Panc1 (cell line): ENCODE measurements around the gene NINJ2. TPM values are rescaled to one million over a fixed set of nuclear protein-coding genes. Genes with fewer than 3 reads are reported as not detected.

Experiments
- ATAC-seq: fragments of 200-7000 bp; cut with Tn5 transposase; 2 replicates; pipeline ENCODE4 v1.9.1; 2020; ENCODE audit warnings: mild to moderate bottlenecking, moderate library complexity
- BruUV-seq: library from RNA; stranded (reverse); fragments of 400-500 nt; replicated peaks from 2 replicates; lab custom pipeline; 2021; lab: Mats Ljungman, UMichigan
- CTCF ChIA-PET: fragments of 300-600 bp; sonication (Branson Sonifier 250); formaldehyde crosslinking; loops from one replicate; lab custom pipeline; 2022; ENCODE audit warnings: antibody characterized with exemption; lab: Charles Lee
- POLR2A ChIA-PET: fragments of 300-600 bp; sonication (Branson Sonifier 250); formaldehyde crosslinking; loops from one replicate; lab custom pipeline; 2022; ENCODE audit warnings: antibody characterized with exemption; lab: Charles Lee
- DNase-seq: peaks from one replicate; pipeline ENCODE4 v3.0.0-alpha.2; 2010; ENCODE audit warnings: low read depth, low spot score
- H3K27ac ChIP-seq: 2 replicates; pipeline ENCODE4 v1.5.1; 2011; ENCODE audit warnings: mild to moderate bottlenecking, low read length, inconsistent platforms
- H3K27me3 ChIP-seq: fragments of 200-500 bp; sonication (Bioruptor generic); 2 replicates; pipeline ENCODE4 v1.6.0; 2014; ENCODE audit warnings: low read length, inconsistent platforms; ENCODE audit not compliant: control insufficient read depth, insufficient read depth
- H3K36me3 ChIP-seq: fragments of 200-500 bp; sonication (Bioruptor generic); 2 replicates; pipeline ENCODE4 v1.5.1; 2014; ENCODE audit warnings: inconsistent platforms, mild to moderate bottlenecking, low read length, moderate library complexity; ENCODE audit not compliant: control insufficient read depth, insufficient read depth
- H3K4me1 ChIP-seq: 2 replicates; pipeline ENCODE4 v1.5.1; 2011; ENCODE audit warnings: inconsistent platforms, mild to moderate bottlenecking, low read length, moderate library complexity; ENCODE audit not compliant: control insufficient read depth, insufficient read depth
- H3K4me3 ChIP-seq, 2 experiments: 2 replicates each; pipeline ENCODE4 v1.5.1; 2011 to 2012; ENCODE audit warnings: low read depth in 2 of 2, low read length in 2 of 2, mild to moderate bottlenecking in 2 of 2, inconsistent platforms in 1 of 2, moderate library complexity in 1 of 2
- H3K9me3 ChIP-seq: fragments of 200-500 bp; sonication (Bioruptor generic); 2 replicates; pipeline ENCODE4 v1.5.1; 2014; ENCODE audit warnings: low read depth, mild to moderate bottlenecking, inconsistent platforms, low read length, moderate library complexity; ENCODE audit not compliant: control insufficient read depth, insufficient read depth
- CTCF ChIP-seq: fragments of 450-650 bp; IDR thresholded peaks from 2 replicates; pipeline ENCODE4 v1.5.1; 2017; ENCODE audit warnings: mild to moderate bottlenecking
- POLR2AphosphoS5 ChIP-seq: IDR thresholded peaks from 2 replicates; pipeline ENCODE4 v1.6.1; 2012; ENCODE audit warnings: mild to moderate bottlenecking, low read depth, low read length, moderate library complexity
- REST ChIP-seq, 2 experiments: IDR thresholded peaks; 2 replicates each; pipeline ENCODE4 v1.6.1; 2011 to 2012; ENCODE audit warnings: low read depth in 2 of 2, control low read depth in 1 of 2, low read length in 1 of 2, mild to moderate bottlenecking in 1 of 2, moderate library complexity in 1 of 2; ENCODE audit not compliant: insufficient read depth in 1 of 2
- SIN3A ChIP-seq: IDR thresholded peaks from 2 replicates; pipeline ENCODE4 v1.6.1; 2012; ENCODE audit warnings: low read depth, mild to moderate bottlenecking, low read length, moderate library complexity, borderline replicate concordance; ENCODE audit not compliant: insufficient read depth
- TCF7L2 ChIP-seq: IDR thresholded peaks from 2 replicates; pipeline ENCODE4 v1.6.1; 2011; ENCODE audit warnings: mild to moderate bottlenecking, low read depth, low read length, inconsistent platforms
- in situ Hi-C: cut with HindIII; loops from 2 replicates; pipeline ENCODE4 v1.10.0; 2016; ENCODE audit warnings: low sequenced_read_pairs, low pct_unique_long_range_greater_than_20kb
- intact Hi-C: fragments of 100-400 bp; cut with micrococcal nuclease; formaldehyde crosslinking; loops from one replicate; pipeline ENCODE4 v1.10.0; 2022; ENCODE audit not compliant: unreplicated experiment
- total RNA-seq: library from RNA; stranded (reverse); gene quantifications from one replicate; pipeline ENCODE4 v1.2.1, GENCODE V29; 2021; ENCODE audit not compliant: unreplicated experiment

The NINJ2 gene
- total RNA-seq, 1 experiment from 2014 or later = 1.9 TPM

- Histone ChIP-seq H3K36me3 (no peaks in the 10 kb centered on the region), H3K27ac (no peak overlapping the region), H3K4me3 (no peak overlapping the region), H3K9me3 (no peaks in the 10 kb centered on the region), H3K4me1 (no peaks in the 10 kb centered on the region), H3K27me3 (no peaks in the 10 kb centered on the region)
- in situ Hi-C loops = no loop called here
- CTCF ChIA-PET = interaction anchor here (0.6 kb wide), 2 partner anchors 9 to 75 kb away, joined by 4 read pairs; no protein-coding TSS in a partner anchor
- ATAC-seq (no peak), DNase-seq (no peak)
- POLR2A ChIA-PET = no interaction called here
- TF ChIP-seq CTCF (no peak), POLR2AphosphoS5 (no peak), TCF7L2 (no peak)
- intact Hi-C loops = no loop called here
- BruUV-seq = no TSS peak
These were observed 109.3 kb downstream of the NINJ2 start for GRCh38 chr12:554001-554285.

GRCh38 chr12:553216-554000 is 109.8 kb downstream of the NINJ2 start:
- CTCF ChIA-PET = no interaction called here
- POLR2A ChIA-PET = no interaction called here

More at GRCh38 chr12:553216-554000, 109.8 kb downstream of the NINJ2 start:
- H3K36me3 ChIP-seq = no peaks in the 10 kb centered on the region
- intact Hi-C loops = no loop called here
- TF ChIP-seq TCF7L2 = no peak
- no peak for TF ChIP-seq SIN3A
- no peak for TF ChIP-seq CTCF
- no peak for TF ChIP-seq REST (IDR thresholded peaks at IDR 0.05; ENCODE audit: insufficient read depth in 1 of 2, low read depth in 2 of 2, low read length in 1 of 2)
- H3K27ac ChIP-seq = no peak overlapping the region
- in situ Hi-C loops = no loop called here
- H3K4me3 ChIP-seq = no peak overlapping the region
- no peaks in the 10 kb centered on the region for H3K27me3 ChIP-seq
- H3K9me3 ChIP-seq = no peaks in the 10 kb centered on the region
- no peak for DNase-seq
- H3K4me1 ChIP-seq = no peaks in the 10 kb centered on the region
- ATAC-seq = no peak
- no TSS peak for BruUV-seq
